IPS-18a (cell line): ENCODE data around the gene RFX1.
A peak's percentile ranks its signal among the peaks of the same experiment; 100 is the strongest.
"Not testable (repeated sequence)": the region's sequence is repeated elsewhere in the genome, so short reads cannot be mapped to it uniquely, and the experiment has no call there.

Source experiments
- H3K27ac ChIP-seq: one replicate; pipeline ENCODE4 v1.5.1; 2013; ENCODE audit warnings: low read length
- H3K27me3 ChIP-seq: one replicate; pipeline ENCODE4 v1.6.1; 2013; ENCODE audit warnings: mild to moderate bottlenecking, low read length; ENCODE audit not compliant: control insufficient read depth, insufficient read depth
- H3K36me3 ChIP-seq: one replicate; pipeline ENCODE4 v1.6.1; 2013; ENCODE audit warnings: low read depth, low read length; ENCODE audit not compliant: control insufficient read depth
- H3K4me1 ChIP-seq: one replicate; pipeline ENCODE4 v1.6.1; 2013; ENCODE audit warnings: low read depth, low read length; ENCODE audit not compliant: control insufficient read depth
- H3K4me3 ChIP-seq: one replicate; pipeline ENCODE4 v1.5.1; 2013; ENCODE audit warnings: low read length
- H3K9ac ChIP-seq: one replicate; pipeline ENCODE4 v1.6.1; 2013; ENCODE audit warnings: mild to moderate bottlenecking, low read length, moderate library complexity
- H3K9me3 ChIP-seq: one replicate; pipeline ENCODE4 v1.6.1; 2013; ENCODE audit warnings: low read depth, low read length; ENCODE audit not compliant: control insufficient read depth

Gene RFX1

GRCh38 chr19:14023404-14024235 is 17.5 kb upstream of the RFX1 start:
- H3K9me3 ChIP-seq: no peaks in the 10 kb centered on the region
- H3K27ac ChIP-seq: peak overlapping the region; percentile 64
- H3K36me3 ChIP-seq: no peaks in the 10 kb centered on the region
- H3K4me3 ChIP-seq: no peak overlapping the region
- peaks cover 5% of the 10 kb centered on the region for H3K4me1 ChIP-seq
- no peak overlapping the region for H3K9ac ChIP-seq
- H3K27me3 ChIP-seq: no peaks in the 10 kb centered on the region

- peaks cover 5% of the 10 kb centered on the region for H3K4me1 ChIP-seq
- no peaks in the 10 kb centered on the region for H3K9me3 ChIP-seq
- H3K4me3 ChIP-seq: no peak overlapping the region
- H3K27ac ChIP-seq: no peak overlapping the region
- H3K27me3 ChIP-seq: no peaks in the 10 kb centered on the region
- no peak overlapping the region for H3K9ac ChIP-seq
- H3K36me3 ChIP-seq: no peaks in the 10 kb centered on the region
Measured at GRCh38 chr19:14022469-14022868, 16.3 kb upstream of the RFX1 start.

GRCh38 chr19:14021474-14021873 is 15.4 kb upstream of the RFX1 start:
- Histone ChIP-seq H3K4me3 (no peak overlapping the region), H3K4me1 (peaks cover 5% of the 10 kb centered on the region), H3K36me3 (no peaks in the 10 kb centered on the region), H3K27me3 (no peaks in the 10 kb centered on the region), H3K9me3 (no peaks in the 10 kb centered on the region), H3K27ac (no peak overlapping the region), H3K9ac (no peak overlapping the region)

- H3K9ac ChIP-seq: not testable (repeated sequence)
Measured at GRCh38 chr19:14019739-14020138, 13.6 kb upstream of the RFX1 start.

GRCh38 chr19:14019100-14019499 is 13.0 kb upstream of the RFX1 start:
- Histone ChIP-seq H3K9me3 (no peaks in the 10 kb centered on the region), H3K27me3 (no peaks in the 10 kb centered on the region), H3K4me1 (peaks cover 5% of the 10 kb centered on the region), H3K36me3 (no peaks in the 10 kb centered on the region), H3K9ac (no peak overlapping the region), H3K4me3 (no peak overlapping the region), H3K27ac (no peak overlapping the region)

More at GRCh38 chr19:14019739-14020138, 13.6 kb upstream of the RFX1 start:
- not testable (repeated sequence) for H3K27ac ChIP-seq, H3K27me3 ChIP-seq, H3K4me3 ChIP-seq, H3K4me1 ChIP-seq, H3K36me3 ChIP-seq, H3K9me3 ChIP-seq

GRCh38 chr19:14015524-14016035 is 9.5 kb upstream of the RFX1 start:
- Histone ChIP-seq H3K4me1 (no peaks in the 10 kb centered on the region), H3K27ac (no peak overlapping the region), H3K36me3 (no peaks in the 10 kb centered on the region), H3K9me3 (no peaks in the 10 kb centered on the region), H3K4me3 (no peak overlapping the region), H3K27me3 (no peaks in the 10 kb centered on the region), H3K9ac (no peak overlapping the region)

GRCh38 chr19:14012378-14012915 is 6.3 kb upstream of the RFX1 start:
- no peak overlapping the region for H3K27ac ChIP-seq
- H3K9me3 ChIP-seq: no peaks in the 10 kb centered on the region
- H3K4me3 ChIP-seq: no peak overlapping the region
- no peaks in the 10 kb centered on the region for H3K36me3 ChIP-seq
- no peaks in the 10 kb centered on the region for H3K27me3 ChIP-seq
- H3K9ac ChIP-seq: no peak overlapping the region
- H3K4me1 ChIP-seq: no peaks in the 10 kb centered on the region

GRCh38 chr19:14006766-14007562 is 844 bp upstream of the RFX1 start:
- no peaks in the 10 kb centered on the region for H3K27me3 ChIP-seq
- peak overlapping the region; percentile 66 for H3K4me3 ChIP-seq
- no peaks in the 10 kb centered on the region for H3K36me3 ChIP-seq
- peak overlapping the region; percentile 95 for H3K27ac ChIP-seq
- H3K9ac ChIP-seq: peak overlapping the region; percentile 90
- H3K9me3 ChIP-seq: no peaks in the 10 kb centered on the region
- no peaks in the 10 kb centered on the region for H3K4me1 ChIP-seq

GRCh38 chr19:14005349-14006084 is 603 bp downstream of the RFX1 start:
- Histone ChIP-seq H3K9me3 (no peaks in the 10 kb centered on the region), H3K27ac (peak overlapping the region; percentile 83), H3K4me1 (no peaks in the 10 kb centered on the region), H3K36me3 (no peaks in the 10 kb centered on the region), H3K4me3 (peak overlapping the region; percentile 66), H3K9ac (peak overlapping the region; percentile 90), H3K27me3 (no peaks in the 10 kb centered on the region)

GRCh38 chr19:14004619-14005348 is 1.3 kb downstream of the RFX1 start:
- Histone ChIP-seq H3K27ac (no peak overlapping the region), H3K27me3 (no peaks in the 10 kb centered on the region), H3K4me3 (peak overlapping the region; percentile 66), H3K4me1 (no peaks in the 10 kb centered on the region), H3K9me3 (no peaks in the 10 kb centered on the region), H3K9ac (no peak overlapping the region), H3K36me3 (no peaks in the 10 kb centered on the region)
